CD8-positive, alpha-beta memory T cell (primary cell): ENCODE data around the gene UBALD2. TPM values are rescaled to one million over a fixed set of nuclear protein-coding genes. Genes with fewer than 3 reads are reported as not detected.
A peak's percentile ranks its signal among the peaks of the same experiment; 100 is the strongest.

ENCODE experiments used
- CTCF ChIA-PET: fragments of 350-600 bp; sonication (Branson Sonifier 250); formaldehyde crosslinking; loops from one replicate; lab custom pipeline; 2021; ENCODE audit warnings: antibody characterized with exemption; lab: Charles Lee
- POLR2A ChIA-PET: fragments of 350-600 bp; sonication (Branson Sonifier 250); formaldehyde crosslinking; loops from one replicate; lab custom pipeline; 2021; ENCODE audit warnings: antibody characterized with exemption; lab: Charles Lee
- DNase-seq, 5 donors: peaks; one replicate each; pipeline versions ENCODE4 v3.0.0 to v3.0.0-alpha.2; 2020 to 2022; ENCODE audit warnings: mixed read lengths in 1 of 5
- H3K27ac ChIP-seq: one replicate; pipeline ENCODE4 v1.7.0; 2013; ENCODE audit warnings: low read depth, mild to moderate bottlenecking, low read length, moderate library complexity
- H3K27me3 ChIP-seq: 2 replicates; pipeline ENCODE4 v1.7.0; 2013; ENCODE audit warnings: low read length, mild to moderate bottlenecking; ENCODE audit not compliant: insufficient read depth, poor library complexity, severe bottlenecking
- H3K36me3 ChIP-seq: 2 replicates; pipeline ENCODE4 v1.7.0; 2013; ENCODE audit warnings: mild to moderate bottlenecking, low read length, moderate library complexity; ENCODE audit not compliant: insufficient read depth
- H3K4me1 ChIP-seq: 2 replicates; pipeline ENCODE4 v1.7.0; 2013; ENCODE audit warnings: mild to moderate bottlenecking, low read length, moderate library complexity; ENCODE audit not compliant: insufficient read depth
- H3K4me3 ChIP-seq: 2 replicates; pipeline ENCODE4 v1.7.0; 2013; ENCODE audit warnings: mild to moderate bottlenecking, low read length
- H3K9me3 ChIP-seq: 2 replicates; pipeline ENCODE4 v1.7.0; 2013; ENCODE audit warnings: mild to moderate bottlenecking, low read length
- H3K27ac Mint-ChIP-seq, 8 donors: one replicate each; pipeline ENCODE4 v1.8.0; 2020 to 2021; ENCODE audit warnings: mixed read lengths in 8 of 8, mild to moderate bottlenecking in 6 of 8, inconsistent platforms in 3 of 8, moderate library complexity in 3 of 8
- H3K27me3 Mint-ChIP-seq, 2 donors: one replicate each; pipeline ENCODE4 v1.8.0; 2020 to 2021; ENCODE audit warnings: mixed read lengths in 2 of 2, mild to moderate bottlenecking in 1 of 2, moderate library complexity in 1 of 2
- H3K36me3 Mint-ChIP-seq, 3 donors: one replicate each; pipeline ENCODE4 v1.8.0; 2020 to 2021; ENCODE audit warnings: mixed read lengths in 3 of 3, inconsistent platforms in 1 of 3, mild to moderate bottlenecking in 1 of 3
- H3K4me1 Mint-ChIP-seq, 3 donors: one replicate each; pipeline ENCODE4 v1.8.0; 2020 to 2021; ENCODE audit warnings: mixed read lengths in 3 of 3, inconsistent platforms in 1 of 3, mild to moderate bottlenecking in 1 of 3
- H3K4me3 Mint-ChIP-seq, 7 donors: one replicate each; pipeline ENCODE4 v1.8.0; 2020 to 2021; ENCODE audit warnings: mixed read lengths in 7 of 7, mild to moderate bottlenecking in 6 of 7, moderate library complexity in 4 of 7, inconsistent platforms in 2 of 7
- H3K9me3 Mint-ChIP-seq, 5 donors: one replicate each; pipeline ENCODE4 v1.8.0; 2020 to 2022; ENCODE audit warnings: mixed read lengths in 5 of 5, mild to moderate bottlenecking in 3 of 5, moderate library complexity in 2 of 5, inconsistent platforms in 1 of 5
- polyA plus RNA-seq: library from polyadenylated mRNA; unstranded; fragments of 300-500 nt; fragmentation: Illumina TruSeq; gene quantifications from one replicate; pipeline ENCODE4 v1.2.3, GENCODE V29; 2021
- total RNA-seq, 2 experiments: library from RNA; stranded (reverse); gene quantifications; one replicate each; pipeline ENCODE4 v1.2.3, GENCODE V29; 2021

Gene UBALD2
- total and polyA plus RNA-seq, 3 experiments from 2014 or later = 8.7 to 133 (median 125) TPM

DNA sequence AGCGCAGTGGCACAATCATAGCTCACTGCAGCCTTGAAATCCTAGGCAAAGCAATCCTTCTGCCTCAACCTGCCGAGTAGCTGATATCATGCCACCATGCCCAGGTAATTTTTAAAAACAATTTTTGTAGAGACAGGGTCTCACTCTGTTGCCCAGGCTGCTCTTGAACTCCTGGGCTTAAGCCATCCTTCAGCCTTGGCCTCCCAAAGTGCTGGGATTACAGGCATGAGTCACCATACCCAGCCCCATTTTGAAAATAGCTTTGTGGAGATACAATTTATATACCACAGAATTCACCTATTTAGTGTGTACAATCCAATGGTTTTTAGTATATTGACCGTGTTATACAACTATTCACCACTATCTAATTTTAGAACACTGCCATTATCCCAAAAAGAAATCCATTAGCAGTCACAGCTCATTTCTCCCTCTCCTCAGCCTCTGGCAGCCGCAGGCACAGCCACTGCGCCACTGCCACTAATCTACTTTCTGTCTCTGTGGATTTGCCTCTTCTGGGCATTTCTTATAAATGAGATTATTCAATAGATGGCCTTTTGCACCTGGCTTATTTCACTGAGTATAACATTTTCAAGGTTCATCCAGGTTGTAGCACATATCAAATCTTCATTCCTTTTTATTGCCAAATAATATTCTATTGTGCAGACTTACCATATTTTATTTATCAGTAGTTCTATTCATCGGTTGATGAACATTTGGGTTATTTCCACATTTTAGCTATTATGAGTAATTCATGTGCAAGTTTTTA is 31.4 kb upstream of the UBALD2 start:
- no peak for DNase-seq
- Mint-ChIP-seq H3K27me3 (no peaks in the 10 kb centered on the region), H3K27ac (peak overlapping the region; percentile 0 to 87 (median 70)), H3K4me3 (peak overlapping the region; percentile 13 to 65 (median 49)), H3K36me3 (peaks cover 0 to 3% (median 0%) of the 10 kb centered on the region in 3 donors), H3K4me1 (peaks cover 34 to 70% (median 55%) of the 10 kb centered on the region in 3 donors), H3K9me3 (peaks cover 0 to 4% (median 0%) of the 10 kb centered on the region in 5 donors)
- CTCF ChIA-PET = interaction anchor here (1.4 kb wide), 1 partner anchor 46 kb away, joined by 8 read pairs; no protein-coding TSS in a partner anchor
- Histone ChIP-seq H3K27me3 (no peaks in the 10 kb centered on the region), H3K9me3 (no peaks in the 10 kb centered on the region), H3K36me3 (no peaks in the 10 kb centered on the region), H3K4me3 (no peak overlapping the region), H3K4me1 (peaks cover 26% of the 10 kb centered on the region), H3K27ac (peak overlapping the region; percentile 38)
- POLR2A ChIA-PET = no interaction called here

DNA sequence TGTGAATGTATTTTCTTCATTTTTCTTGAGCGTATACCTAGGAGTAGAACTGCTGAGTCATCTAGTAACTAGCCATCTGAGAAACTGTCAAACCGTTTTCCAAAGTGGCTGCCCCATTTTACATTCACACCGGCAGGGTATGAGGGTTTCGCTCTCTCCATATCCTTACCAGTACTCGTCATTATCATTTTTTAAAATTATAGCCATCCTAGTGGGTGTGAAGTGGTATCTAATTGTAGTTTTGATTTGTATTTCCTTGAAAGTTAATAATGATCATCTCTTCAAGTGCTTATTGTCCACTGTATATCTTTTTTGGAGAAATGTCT is 30.8 kb upstream of the UBALD2 start:
- POLR2A ChIA-PET = no interaction called here
- Mint-ChIP-seq H3K4me3 (peak overlapping the region; percentile 13 to 65 (median 51)), H3K27ac (peak overlapping the region; percentile 0 to 87 (median 70)), H3K9me3 (peaks cover 0 to 4% (median 0%) of the 10 kb centered on the region in 5 donors), H3K4me1 (peaks cover 35 to 70% (median 55%) of the 10 kb centered on the region in 3 donors), H3K36me3 (peaks cover 0 to 3% (median 0%) of the 10 kb centered on the region in 3 donors), H3K27me3 (no peaks in the 10 kb centered on the region)
- no peaks in the 10 kb centered on the region for H3K27me3 ChIP-seq
- CTCF ChIA-PET = interaction anchor here (1.4 kb wide), 1 partner anchor 46 kb away, joined by 8 read pairs; no protein-coding TSS in a partner anchor
- no peak overlapping the region for H3K4me3 ChIP-seq
- DNase-seq = no peak
- no peak overlapping the region for H3K27ac ChIP-seq
- H3K4me1 ChIP-seq = peaks cover 24% of the 10 kb centered on the region
- H3K9me3 ChIP-seq = no peaks in the 10 kb centered on the region
- H3K36me3 ChIP-seq = no peaks in the 10 kb centered on the region

DNA sequence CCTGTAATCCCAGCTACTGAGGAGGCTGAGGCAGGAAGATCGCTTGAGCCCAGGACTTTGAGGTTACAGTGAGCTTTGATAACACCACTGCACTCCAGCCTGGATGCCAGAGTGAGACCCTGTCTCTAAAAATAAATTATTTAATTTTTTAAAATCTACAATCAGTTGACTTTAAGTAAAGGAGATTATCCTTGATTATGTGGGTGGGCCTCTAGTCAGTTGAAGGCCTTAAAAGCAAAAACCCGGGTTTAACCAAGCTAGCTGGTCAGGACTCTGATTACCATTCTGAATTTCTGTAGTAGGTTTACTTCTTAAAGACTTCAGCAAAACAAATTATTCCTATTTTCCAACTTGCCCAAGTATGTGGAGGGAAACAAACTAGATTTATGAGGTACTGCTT is 29.3 kb upstream of the UBALD2 start:
- H3K27me3 Mint-ChIP-seq = no peaks in the 10 kb centered on the region
- Histone ChIP-seq H3K4me1 (peaks cover 23% of the 10 kb centered on the region), H3K36me3 (no peaks in the 10 kb centered on the region), H3K9me3 (no peaks in the 10 kb centered on the region), H3K27me3 (no peaks in the 10 kb centered on the region), H3K27ac (no peak overlapping the region), H3K4me3 (no peak overlapping the region)
- H3K27ac Mint-ChIP-seq = peak overlapping the region in 5 of 8 donors; percentile 11 to 68 (median 43)
- no peak for DNase-seq
- no peak overlapping the region for H3K4me3 Mint-ChIP-seq
- ChIA-PET CTCF (interaction anchor here (0.7 to 1.5 kb wide), 5 partner anchors 9 to 115 kb away, joined by 3 to 4 read pairs (median 3); no protein-coding TSS in a partner anchor), POLR2A (interaction anchor here (3.3 kb wide), 1 partner anchor 11 kb away, joined by 7 read pairs; no protein-coding TSS in a partner anchor)
- peaks cover 0 to 3% (median under 1%) of the 10 kb centered on the region in 3 donors for H3K36me3 Mint-ChIP-seq
- peaks cover 0 to 4% (median 0%) of the 10 kb centered on the region in 5 donors for H3K9me3 Mint-ChIP-seq
- H3K4me1 Mint-ChIP-seq = peaks cover 33 to 64% (median 54%) of the 10 kb centered on the region in 3 donors

DNA sequence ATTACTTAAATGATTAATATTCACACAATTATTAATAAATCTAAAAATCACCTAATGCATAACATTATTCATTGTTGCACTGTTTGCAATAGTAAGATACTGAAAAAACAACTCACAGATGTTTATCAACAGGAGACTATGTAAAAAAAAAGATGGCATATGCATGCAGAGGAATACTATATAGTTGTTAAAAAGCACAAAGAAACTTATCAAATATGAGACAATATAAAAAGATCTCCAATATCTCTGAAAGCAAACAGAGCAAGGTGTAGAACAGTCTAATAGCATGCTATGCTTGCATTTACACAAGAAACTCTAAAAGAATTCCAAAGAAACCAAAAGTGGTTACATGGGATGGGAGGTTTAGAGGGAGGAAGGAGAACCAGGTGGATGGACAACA is 28.5 kb upstream of the UBALD2 start:
- H3K27me3 ChIP-seq = no peaks in the 10 kb centered on the region
- Mint-ChIP-seq H3K27ac (peak overlapping the region in 3 of 8 donors; percentile 33 to 58 (median 46)), H3K27me3 (no peaks in the 10 kb centered on the region), H3K9me3 (peaks cover 0 to 4% (median 0%) of the 10 kb centered on the region in 5 donors), H3K4me3 (peak overlapping the region in 2 of 7 donors; percentile 29 to 47), H3K36me3 (peaks cover 0 to 3% (median 2%) of the 10 kb centered on the region in 3 donors), H3K4me1 (peaks cover 39 to 69% (median 58%) of the 10 kb centered on the region in 3 donors)
- H3K4me3 ChIP-seq = no peak overlapping the region
- no peaks in the 10 kb centered on the region for H3K36me3 ChIP-seq
- ChIA-PET CTCF (interaction anchor here (1.3 to 1.5 kb wide), 2 partner anchors 8 to 43 kb away, joined by 3 to 4 read pairs; no protein-coding TSS in a partner anchor), POLR2A (interaction anchor here (3.3 kb wide), 1 partner anchor 10 kb away, joined by 7 read pairs; no protein-coding TSS in a partner anchor)
- no peak for DNase-seq
- peaks cover 29% of the 10 kb centered on the region for H3K4me1 ChIP-seq
- no peaks in the 10 kb centered on the region for H3K9me3 ChIP-seq
- no peak overlapping the region for H3K27ac ChIP-seq

DNA sequence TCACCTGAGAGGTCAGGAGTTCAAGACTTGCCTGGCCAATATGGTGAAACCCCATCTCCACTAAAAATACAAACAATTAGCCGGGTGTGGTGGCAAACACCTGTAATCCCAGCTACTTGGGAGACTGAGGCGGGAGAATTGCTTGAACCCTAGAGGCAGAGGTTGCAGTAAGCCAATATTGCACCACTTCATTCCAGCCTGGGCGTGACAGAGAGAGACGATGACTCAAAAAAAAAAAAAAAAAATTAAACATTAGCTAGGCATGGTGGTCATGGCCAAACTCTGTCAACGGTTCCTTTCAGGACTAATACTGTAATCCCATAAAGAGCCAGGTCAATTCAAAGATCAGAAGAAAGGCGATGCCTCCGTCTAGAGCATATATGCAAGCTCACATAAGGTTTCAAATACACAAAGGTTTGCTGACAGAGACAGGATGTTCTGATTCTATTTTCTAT is 27.3 kb upstream of the UBALD2 start:
- DNase-seq = no peak
- peak overlapping the region; percentile 3 to 91 (median 82) for H3K4me3 Mint-ChIP-seq

DNA sequence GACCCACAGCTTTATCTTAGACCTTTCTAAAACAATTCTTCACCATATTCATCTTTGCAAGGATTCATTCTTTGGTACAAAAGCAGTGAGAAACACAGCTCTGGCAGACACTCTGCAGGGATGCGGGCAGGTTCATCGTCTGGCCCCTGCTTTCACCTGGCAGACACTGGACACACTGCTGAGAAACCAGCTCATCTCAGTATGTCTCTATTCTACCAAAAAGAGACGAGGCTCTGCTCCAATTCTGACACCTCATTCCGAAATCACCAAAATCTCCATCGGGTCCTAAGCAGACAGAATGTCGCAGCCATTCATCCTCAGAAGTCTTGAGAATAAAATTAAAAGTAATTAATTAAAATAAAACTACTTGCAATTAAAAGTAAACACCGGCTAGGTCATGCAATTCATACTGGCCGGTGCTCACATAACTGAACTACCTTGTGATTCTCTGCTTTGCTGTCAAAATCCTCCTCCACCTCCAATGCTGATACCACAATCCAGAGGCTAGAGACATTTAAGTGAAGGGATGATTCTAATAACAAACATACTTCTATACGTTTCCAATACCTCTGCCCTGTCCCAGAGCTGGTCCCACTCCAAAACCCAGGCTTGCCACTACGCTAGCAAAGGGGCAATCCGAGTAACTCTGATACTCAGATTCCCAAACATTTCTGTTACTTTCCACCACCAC is 26.2 kb upstream of the UBALD2 start:
- Histone ChIP-seq H3K27ac (peak overlapping the region; percentile 35), H3K27me3 (no peaks in the 10 kb centered on the region), H3K4me3 (peak overlapping the region; percentile 34), H3K9me3 (no peaks in the 10 kb centered on the region), H3K36me3 (no peaks in the 10 kb centered on the region), H3K4me1 (peaks cover 47% of the 10 kb centered on the region)
- Mint-ChIP-seq H3K4me3 (peak overlapping the region; percentile 70 to 91 (median 88)), H3K27me3 (no peaks in the 10 kb centered on the region), H3K4me1 (peaks cover 37 to 67% (median 65%) of the 10 kb centered on the region in 3 donors), H3K9me3 (peaks cover 0 to 4% (median 0%) of the 10 kb centered on the region in 5 donors), H3K27ac (peak overlapping the region; percentile 57 to 94 (median 88)), H3K36me3 (peaks cover 0 to 2% (median under 1%) of the 10 kb centered on the region in 3 donors)
- CTCF ChIA-PET = interaction anchor here (1.1 to 1.9 kb wide), 6 partner anchors 8 to 118 kb away, joined by 3 to 6 read pairs (median 5); no protein-coding TSS in a partner anchor
- no peak for DNase-seq
- POLR2A ChIA-PET = interaction anchor here (0.6 to 3.3 kb wide), 6 partner anchors 7 to 459 kb away, joined by 3 to 28 read pairs (median 4); partner anchors contain the start of gene UBALD2

More for the DNA sequence above, 27.3 kb upstream of the UBALD2 start:
- ChIA-PET POLR2A (interaction anchor here (0.6 to 3.3 kb wide), 7 partner anchors 9 to 145 kb away, joined by 3 to 28 read pairs (median 3); partner anchors contain the start of gene UBALD2), CTCF (interaction anchor here (0.9 to 1.9 kb wide), 7 partner anchors 9 to 117 kb away, joined by 3 to 6 read pairs (median 4); partner anchors contain the start of gene UBALD2)
- no peaks in the 10 kb centered on the region for H3K9me3 ChIP-seq
- H3K4me1 ChIP-seq = peaks cover 40% of the 10 kb centered on the region
- Mint-ChIP-seq H3K27me3 (no peaks in the 10 kb centered on the region), H3K4me1 (peaks cover 40 to 68% (median 63%) of the 10 kb centered on the region in 3 donors), H3K9me3 (peaks cover 0 to 4% (median 0%) of the 10 kb centered on the region in 5 donors), H3K36me3 (peaks cover 0 to 3% (median 2%) of the 10 kb centered on the region in 3 donors), H3K27ac (peak overlapping the region in 7 of 8 donors; percentile 57 to 88 (median 76))
- H3K27ac ChIP-seq = no peak overlapping the region
- H3K27me3 ChIP-seq = no peaks in the 10 kb centered on the region
- no peaks in the 10 kb centered on the region for H3K36me3 ChIP-seq
- H3K4me3 ChIP-seq = peak overlapping the region; percentile 9
